Activated naive CD4-positive, alpha-beta T cell treated with anti-CD3 and anti-CD28 coated beads, Interleukin-2, amount 50 U/mL, for 72 hours (primary cell): ENCODE measurements around the gene SEC31B. TPM values are rescaled to one million over a fixed set of nuclear protein-coding genes. Genes with fewer than 3 reads are reported as not detected.
A peak's percentile ranks its signal among the peaks of the same experiment; 100 is the strongest.

Experiments used
- ATAC-seq, 2 donors: fragments of 150-1000 bp; cut with Tn5 transposase; 2 replicates each; pipeline ENCODE4 v1.10.0; 2021; ENCODE audit warnings: mild to moderate bottlenecking in 2 of 2, moderate library complexity in 2 of 2
- DNase-seq, 2 donors: peaks; one replicate each; pipeline ENCODE4 v3.0.0; 2021 to 2022; ENCODE audit warnings: low spot score in 2 of 2
- H3K27ac Mint-ChIP-seq, 2 donors: one replicate each; pipeline ENCODE4 v1.8.0; 2022; ENCODE audit warnings: mild to moderate bottlenecking in 2 of 2, mixed read lengths in 2 of 2
- H3K36me3 Mint-ChIP-seq, 2 donors: one replicate each; pipeline ENCODE4 v1.8.0; 2022; ENCODE audit warnings: mixed read lengths in 2 of 2
- H3K9me3 Mint-ChIP-seq, 2 donors: one replicate each; pipeline ENCODE4 v1.8.0; 2022; ENCODE audit warnings: mixed read lengths in 2 of 2
- total RNA-seq, 2 donors: library from RNA; stranded (reverse); gene quantifications; one replicate each; pipeline ENCODE4 v1.2.3, GENCODE V29; 2022

The SEC31B gene
- total RNA-seq, 2 donors from 2014 or later: 60.8 to 121 TPM

- DNase-seq: no peak
- peaks cover 9 to 17% of the 10 kb centered on the region in 2 donors for H3K36me3 Mint-ChIP-seq
Observed at GRCh38 chr10:100485366-100485765, 34.3 kb downstream of the SEC31B start.

GRCh38 chr10:100483876-100484666 lies 35.6 kb downstream of the SEC31B start:
- Mint-ChIP-seq H3K9me3 (peaks cover 0 to 3% of the 10 kb centered on the region in 2 donors), H3K27ac (no peak overlapping the region), H3K36me3 (peaks cover 1 to 8% of the 10 kb centered on the region in 2 donors)
- ATAC-seq (no peak), DNase-seq (no peak)

More at GRCh38 chr10:100485366-100485765, 34.3 kb downstream of the SEC31B start:
- Mint-ChIP-seq H3K9me3 (peaks cover 0 to 3% of the 10 kb centered on the region in 2 donors), H3K27ac (no peak overlapping the region)
- ATAC-seq: no peak

- DNase-seq: no peak
- Mint-ChIP-seq H3K9me3 (peaks cover 0 to 3% of the 10 kb centered on the region in 2 donors), H3K27ac (no peak overlapping the region), H3K36me3 (peaks cover 0 to 7% of the 10 kb centered on the region in 2 donors)
- peak in 1 of 2 donors; percentile 12 for ATAC-seq
Observed at GRCh38 chr10:100482834-100483185, 36.9 kb downstream of the SEC31B start.

GRCh38 chr10:100482181-100482833 lies 37.4 kb downstream of the SEC31B start:
- Mint-ChIP-seq H3K36me3 (peaks cover 0 to 7% of the 10 kb centered on the region in 2 donors), H3K27ac (no peak overlapping the region), H3K9me3 (peaks cover 0 to 3% of the 10 kb centered on the region in 2 donors)
- ATAC-seq (peak; percentile 64 to 75), DNase-seq (peak; percentile 59 to 74)

- DNase-seq (peak; percentile 87 to 97), ATAC-seq (peak; percentile 92 to 97)
- Mint-ChIP-seq H3K27ac (peak overlapping the region in 1 of 2 donors; percentile 69), H3K9me3 (peaks cover 0 to 3% of the 10 kb centered on the region in 2 donors), H3K36me3 (no peaks in the 10 kb centered on the region)
Observed at GRCh38 chr10:100481462-100482081, 38.1 kb downstream of the SEC31B start.

GRCh38 chr10:100480002-100480401 lies 39.7 kb downstream of the SEC31B start:
- Mint-ChIP-seq H3K36me3 (no peaks in the 10 kb centered on the region), H3K27ac (no peak overlapping the region), H3K9me3 (peaks cover 0 to 3% of the 10 kb centered on the region in 2 donors)
- no peak for DNase-seq
- no peak for ATAC-seq

- no peak for DNase-seq
- peaks cover 0 to 3% of the 10 kb centered on the region in 2 donors for H3K9me3 Mint-ChIP-seq
Observed at GRCh38 chr10:100479037-100479436, 40.6 kb downstream of the SEC31B start.

GRCh38 chr10:100477970-100478369 lies 41.7 kb downstream of the SEC31B start:
- Mint-ChIP-seq H3K9me3 (peaks cover 0 to 3% of the 10 kb centered on the region in 2 donors), H3K36me3 (no peaks in the 10 kb centered on the region), H3K27ac (no peak overlapping the region)
- DNase-seq (no peak), ATAC-seq (no peak)

More at GRCh38 chr10:100479037-100479436, 40.6 kb downstream of the SEC31B start:
- no peak for ATAC-seq
- Mint-ChIP-seq H3K36me3 (no peaks in the 10 kb centered on the region), H3K27ac (no peak overlapping the region)

GRCh38 chr10:100470367-100470766 lies 49.3 kb downstream of the SEC31B start:
- Mint-ChIP-seq H3K27ac (no peak overlapping the region), H3K9me3 (no peaks in the 10 kb centered on the region), H3K36me3 (no peaks in the 10 kb centered on the region)
- no peak for DNase-seq
- no peak for ATAC-seq

- Mint-ChIP-seq H3K27ac (no peak overlapping the region), H3K9me3 (no peaks in the 10 kb centered on the region), H3K36me3 (no peaks in the 10 kb centered on the region)
- no peak for ATAC-seq
- DNase-seq: no peak
Observed at GRCh38 chr10:100469756-100470155, 49.9 kb downstream of the SEC31B start.

- H3K27ac Mint-ChIP-seq: no peak overlapping the region
- H3K9me3 Mint-ChIP-seq: no peaks in the 10 kb centered on the region
- ATAC-seq (no peak), DNase-seq (no peak)
- no peaks in the 10 kb centered on the region for H3K36me3 Mint-ChIP-seq
Observed at GRCh38 chr10:100468978-100469377, 50.7 kb downstream of the SEC31B start.

GRCh38 chr10:100468322-100468721 lies 51.3 kb downstream of the SEC31B start:
- no peaks in the 10 kb centered on the region for H3K36me3 Mint-ChIP-seq
- DNase-seq: no peak
- no peak overlapping the region for H3K27ac Mint-ChIP-seq
- H3K9me3 Mint-ChIP-seq: no peaks in the 10 kb centered on the region
- ATAC-seq: no peak

- Mint-ChIP-seq H3K36me3 (no peaks in the 10 kb centered on the region), H3K9me3 (no peaks in the 10 kb centered on the region), H3K27ac (peak within 1 kb of the TSS in 1 of 2 donors; percentile 7)
- DNase-seq (no peak), ATAC-seq (no peak)
Observed at GRCh38 chr10:100462709-100463108, 57.0 kb downstream of the SEC31B start, which contains the start of gene WNT8B. Gene WNT8B, plus strand, starts transcription at chr10:100463009. Its CDS starts 160 bp downstream, at chr10:100463169.

GRCh38 chr10:100448951-100449350 lies 70.7 kb downstream of the SEC31B start:
- no peak overlapping the region for H3K27ac Mint-ChIP-seq
- no peak for ATAC-seq
- no peaks in the 10 kb centered on the region for H3K9me3 Mint-ChIP-seq

GRCh38 chr10:100447663-100448062 lies 72.0 kb downstream of the SEC31B start:
- Mint-ChIP-seq H3K27ac (no peak overlapping the region), H3K9me3 (no peaks in the 10 kb centered on the region), H3K36me3 (no peaks in the 10 kb centered on the region)
- DNase-seq: no peak
- no peak for ATAC-seq

More at GRCh38 chr10:100448951-100449350, 70.7 kb downstream of the SEC31B start:
- DNase-seq: no peak
- H3K36me3 Mint-ChIP-seq: no peaks in the 10 kb centered on the region

GRCh38 chr10:100446130-100446761 lies 73.4 kb downstream of the SEC31B start:
- DNase-seq: no peak
- H3K9me3 Mint-ChIP-seq: no peaks in the 10 kb centered on the region
- no peak for ATAC-seq
- no peak overlapping the region for H3K27ac Mint-ChIP-seq
- no peaks in the 10 kb centered on the region for H3K36me3 Mint-ChIP-seq

- no peak overlapping the region for H3K27ac Mint-ChIP-seq
- H3K9me3 Mint-ChIP-seq: no peaks in the 10 kb centered on the region
- ATAC-seq (no peak), DNase-seq (no peak)
- H3K36me3 Mint-ChIP-seq: no peaks in the 10 kb centered on the region
Observed at GRCh38 chr10:100442548-100442947, 77.1 kb downstream of the SEC31B start.
